GM23338 (cell line): ENCODE measurements around the gene TNFAIP3. TPM values are rescaled to one million over a fixed set of nuclear protein-coding genes. Genes with fewer than 3 reads are reported as not detected.

Experiments used
- ATAC-seq: fragments of 200-7000 bp; cut with Tn5 transposase; 3 replicates; pipeline ENCODE4 v1.9.1; 2020
- DNase-seq: peaks from one replicate; pipeline ENCODE4 v3.0.0-alpha.2; 2015; ENCODE audit warnings: low spot score
- H2AFZ ChIP-seq: fragments of 200-600 bp; sonication (generic); 2 replicates; pipeline ENCODE4 v1.8.0; 2016; ENCODE audit warnings: antibody characterized with exemption, mild to moderate bottlenecking, moderate library complexity
- H3F3A ChIP-seq: fragments of 200-600 bp; sonication (generic); replicated peaks from 2 replicates; pipeline ENCODE4 v1.8.0; 2017; ENCODE audit warnings: antibody characterized with exemption, mixed run types, low read depth
- H3K27ac ChIP-seq: fragments of 200-600 bp; sonication (generic); 2 replicates; pipeline ENCODE4 v1.6.1; 2016; ENCODE audit warnings: low read depth
- H3K27me3 ChIP-seq: fragments of 200-600 bp; sonication (generic); 2 replicates; pipeline ENCODE4 v1.8.0; 2016; ENCODE audit warnings: mild to moderate bottlenecking, mixed run types, moderate library complexity; ENCODE audit not compliant: insufficient read depth
- H3K36me3 ChIP-seq: fragments of 200-600 bp; sonication (generic); 2 replicates; pipeline ENCODE4 v1.8.0; 2016; ENCODE audit warnings: mild to moderate bottlenecking; ENCODE audit not compliant: insufficient read depth
- H3K4me1 ChIP-seq: fragments of 200-600 bp; sonication (generic); 2 replicates; pipeline ENCODE4 v1.8.0; 2016; ENCODE audit warnings: mild to moderate bottlenecking, moderate library complexity; ENCODE audit not compliant: insufficient read depth
- H3K4me2 ChIP-seq: fragments of 200-600 bp; sonication (generic); 2 replicates; pipeline ENCODE4 v1.7.1; 2017; ENCODE audit warnings: mixed run types
- H3K4me3 ChIP-seq: fragments of 200-600 bp; sonication (generic); 2 replicates; pipeline ENCODE4 v1.6.1; 2016; ENCODE audit warnings: mixed run types
- H3K79me2 ChIP-seq: fragments of 200-600 bp; sonication (generic); replicated peaks from 2 replicates; pipeline ENCODE4 v1.8.0; 2017; ENCODE audit warnings: mild to moderate bottlenecking; ENCODE audit not compliant: insufficient read depth
- H3K9me2 ChIP-seq: fragments of 200-600 bp; sonication (generic); 2 replicates; pipeline ENCODE4 v1.8.0; 2017; ENCODE audit not compliant: insufficient read depth
- H4K20me1 ChIP-seq: fragments of 200-600 bp; sonication (generic); replicated peaks from 2 replicates; pipeline ENCODE4 v1.8.0; 2017; ENCODE audit warnings: mild to moderate bottlenecking; ENCODE audit not compliant: insufficient read depth
- H3K27ac Mint-ChIP-seq: 2 replicates; pipeline ENCODE4 v1.8.0; 2020; ENCODE audit warnings: inconsistent platforms, mild to moderate bottlenecking, moderate library complexity, mixed read lengths
- H3K27me3 Mint-ChIP-seq: 3 replicates; pipeline ENCODE4 v1.8.0; 2022; ENCODE audit warnings: low read depth, mild to moderate bottlenecking, moderate library complexity, mixed read lengths, inconsistent platforms; ENCODE audit not compliant: insufficient read depth, poor library complexity
- H3K36me3 Mint-ChIP-seq: 3 replicates; pipeline ENCODE4 v1.8.0; 2021; ENCODE audit warnings: low read depth, mild to moderate bottlenecking, inconsistent platforms, moderate library complexity, mixed read lengths
- H3K4me1 Mint-ChIP-seq: 3 replicates; pipeline ENCODE4 v1.8.0; 2020; ENCODE audit warnings: mild to moderate bottlenecking, inconsistent platforms, mixed read lengths
- H3K4me3 Mint-ChIP-seq: 3 replicates; pipeline ENCODE4 v1.8.0; 2021; ENCODE audit warnings: moderate library complexity, mild to moderate bottlenecking, inconsistent platforms, mixed read lengths
- H3K9me3 Mint-ChIP-seq: 3 replicates; pipeline ENCODE4 v1.8.0; 2020; ENCODE audit warnings: moderate library complexity, mild to moderate bottlenecking, inconsistent platforms, mixed read lengths
- CREB1 ChIP-seq: fragments of 250-450 bp; sonication (Bioruptor Pico); IDR thresholded peaks from 2 replicates; pipeline ENCODE4 v1.5.0; 2020; ENCODE audit warnings: low read depth, mild to moderate bottlenecking, moderate library complexity
- ETS1 ChIP-seq: IDR thresholded peaks from 2 replicates; pipeline ENCODE4 v1.6.1; 2016; ENCODE audit warnings: antibody characterized with exemption
- EZH2 ChIP-seq: fragments of 200-600 bp; sonication (generic); IDR thresholded peaks from one replicate; pipeline ENCODE4 v1.8.0; 2017; ENCODE audit warnings: antibody characterized with exemption, mild to moderate bottlenecking, low read depth; ENCODE audit not compliant: unreplicated experiment
- EZH2phosphoT487 ChIP-seq: fragments of 200-600 bp; sonication (generic); IDR thresholded peaks from one replicate; pipeline ENCODE4 v1.8.1; 2018; ENCODE audit warnings: antibody characterized with exemption; ENCODE audit not compliant: unreplicated experiment
- JUNB ChIP-seq: IDR thresholded peaks from one replicate; pipeline ENCODE4 v1.6.1; 2016; ENCODE audit warnings: antibody characterized with exemption; ENCODE audit not compliant: unreplicated experiment
- NANOG ChIP-seq: IDR thresholded peaks from 2 replicates; pipeline ENCODE4 v1.6.1; 2016; ENCODE audit warnings: antibody characterized with exemption, borderline replicate concordance
- POLR2AphosphoS5 ChIP-seq: IDR thresholded peaks from 2 replicates; pipeline ENCODE4 v1.6.1; 2016; ENCODE audit warnings: antibody characterized with exemption, low read depth
- STAT1 ChIP-seq: IDR thresholded peaks from one replicate; pipeline ENCODE4 v1.6.1; 2016; ENCODE audit warnings: antibody characterized with exemption; ENCODE audit not compliant: unreplicated experiment
- ZNF331 ChIP-seq: fragments of 250-450 bp; sonication (Bioruptor Pico); IDR thresholded peaks from 2 replicates; pipeline ENCODE4 v1.5.0; 2020; ENCODE audit warnings: low read depth, mild to moderate bottlenecking, moderate library complexity
- polyA plus RNA-seq: library from polyadenylated mRNA; unstranded; fragments of >200 nt; fragmentation: Nextera tagmentation; extraction: Ambion mirVana; gene quantifications from 2 replicates; pipeline ENCODE4 v1.2.1, GENCODE V29; 2016
- total RNA-seq: library from RNA; depleted of rRNA; stranded (reverse); fragments of >200 nt; shearing (Covaris generic); gene quantifications from 2 replicates; pipeline ENCODE4 v1.2.3, GENCODE V29; 2014
- TF ChIP-seq, protein P1 (sequence below): fragments of 250-450 bp; sonication (Bioruptor Pico); IDR thresholded peaks from 2 replicates; pipeline ENCODE4 v1.5.0; 2020; ENCODE audit warnings: mild to moderate bottlenecking, moderate library complexity
- TF ChIP-seq, protein P2 (sequence below): IDR thresholded peaks from one replicate; pipeline ENCODE4 v1.6.1; 2018; ENCODE audit warnings: antibody characterized with exemption; ENCODE audit not compliant: unreplicated experiment
- TF ChIP-seq, protein P3 (sequence below), 2 experiments: fragments of 200-600 bp in 1 of 2; sonication (generic) in 1 of 2; conservative IDR thresholded peaks; 2 replicates each; pipeline versions ENCODE4 v1.5.1 to v1.6.1; 2016 to 2017; ENCODE audit warnings: antibody characterized with exemption in 2 of 2, low read depth in 2 of 2, mild to moderate bottlenecking in 2 of 2, moderate library complexity in 1 of 2

TNFAIP3 gene
- total and polyA plus RNA-seq, 2 experiments from 2014 or later, result 2.1 to 2.3 TPM

GRCh38 chr6:137832110-137832509 is 34.9 kb upstream of the TNFAIP3 start:
- ATAC-seq (no peak), DNase-seq (no peak)
- Mint-ChIP-seq H3K4me3 (no peak overlapping the region), H3K27ac (no peak overlapping the region), H3K27me3 (no peaks in the 10 kb centered on the region), H3K36me3 (no peaks in the 10 kb centered on the region), H3K4me1 (no peaks in the 10 kb centered on the region; the same call in 2 of the 3 replicates), H3K9me3 (no peaks in the 10 kb centered on the region; the same call in 1 of the 3 replicates)
- no peak overlapping the region for H3K27ac ChIP-seq
- no peak overlapping the region for H3K4me3 ChIP-seq
- TF ChIP-seq ETS1 (no peak), EZH2phosphoT487 (no peak), STAT1 (no peak), CREB1 (CRISPR knock-in tag) (no peak), NANOG (no peak), POLR2AphosphoS5 (no peak), JUNB (no peak), ZNF331 (CRISPR knock-in tag) (no peak), EZH2 (no peak)
- TF ChIP-seq, protein P1, sequence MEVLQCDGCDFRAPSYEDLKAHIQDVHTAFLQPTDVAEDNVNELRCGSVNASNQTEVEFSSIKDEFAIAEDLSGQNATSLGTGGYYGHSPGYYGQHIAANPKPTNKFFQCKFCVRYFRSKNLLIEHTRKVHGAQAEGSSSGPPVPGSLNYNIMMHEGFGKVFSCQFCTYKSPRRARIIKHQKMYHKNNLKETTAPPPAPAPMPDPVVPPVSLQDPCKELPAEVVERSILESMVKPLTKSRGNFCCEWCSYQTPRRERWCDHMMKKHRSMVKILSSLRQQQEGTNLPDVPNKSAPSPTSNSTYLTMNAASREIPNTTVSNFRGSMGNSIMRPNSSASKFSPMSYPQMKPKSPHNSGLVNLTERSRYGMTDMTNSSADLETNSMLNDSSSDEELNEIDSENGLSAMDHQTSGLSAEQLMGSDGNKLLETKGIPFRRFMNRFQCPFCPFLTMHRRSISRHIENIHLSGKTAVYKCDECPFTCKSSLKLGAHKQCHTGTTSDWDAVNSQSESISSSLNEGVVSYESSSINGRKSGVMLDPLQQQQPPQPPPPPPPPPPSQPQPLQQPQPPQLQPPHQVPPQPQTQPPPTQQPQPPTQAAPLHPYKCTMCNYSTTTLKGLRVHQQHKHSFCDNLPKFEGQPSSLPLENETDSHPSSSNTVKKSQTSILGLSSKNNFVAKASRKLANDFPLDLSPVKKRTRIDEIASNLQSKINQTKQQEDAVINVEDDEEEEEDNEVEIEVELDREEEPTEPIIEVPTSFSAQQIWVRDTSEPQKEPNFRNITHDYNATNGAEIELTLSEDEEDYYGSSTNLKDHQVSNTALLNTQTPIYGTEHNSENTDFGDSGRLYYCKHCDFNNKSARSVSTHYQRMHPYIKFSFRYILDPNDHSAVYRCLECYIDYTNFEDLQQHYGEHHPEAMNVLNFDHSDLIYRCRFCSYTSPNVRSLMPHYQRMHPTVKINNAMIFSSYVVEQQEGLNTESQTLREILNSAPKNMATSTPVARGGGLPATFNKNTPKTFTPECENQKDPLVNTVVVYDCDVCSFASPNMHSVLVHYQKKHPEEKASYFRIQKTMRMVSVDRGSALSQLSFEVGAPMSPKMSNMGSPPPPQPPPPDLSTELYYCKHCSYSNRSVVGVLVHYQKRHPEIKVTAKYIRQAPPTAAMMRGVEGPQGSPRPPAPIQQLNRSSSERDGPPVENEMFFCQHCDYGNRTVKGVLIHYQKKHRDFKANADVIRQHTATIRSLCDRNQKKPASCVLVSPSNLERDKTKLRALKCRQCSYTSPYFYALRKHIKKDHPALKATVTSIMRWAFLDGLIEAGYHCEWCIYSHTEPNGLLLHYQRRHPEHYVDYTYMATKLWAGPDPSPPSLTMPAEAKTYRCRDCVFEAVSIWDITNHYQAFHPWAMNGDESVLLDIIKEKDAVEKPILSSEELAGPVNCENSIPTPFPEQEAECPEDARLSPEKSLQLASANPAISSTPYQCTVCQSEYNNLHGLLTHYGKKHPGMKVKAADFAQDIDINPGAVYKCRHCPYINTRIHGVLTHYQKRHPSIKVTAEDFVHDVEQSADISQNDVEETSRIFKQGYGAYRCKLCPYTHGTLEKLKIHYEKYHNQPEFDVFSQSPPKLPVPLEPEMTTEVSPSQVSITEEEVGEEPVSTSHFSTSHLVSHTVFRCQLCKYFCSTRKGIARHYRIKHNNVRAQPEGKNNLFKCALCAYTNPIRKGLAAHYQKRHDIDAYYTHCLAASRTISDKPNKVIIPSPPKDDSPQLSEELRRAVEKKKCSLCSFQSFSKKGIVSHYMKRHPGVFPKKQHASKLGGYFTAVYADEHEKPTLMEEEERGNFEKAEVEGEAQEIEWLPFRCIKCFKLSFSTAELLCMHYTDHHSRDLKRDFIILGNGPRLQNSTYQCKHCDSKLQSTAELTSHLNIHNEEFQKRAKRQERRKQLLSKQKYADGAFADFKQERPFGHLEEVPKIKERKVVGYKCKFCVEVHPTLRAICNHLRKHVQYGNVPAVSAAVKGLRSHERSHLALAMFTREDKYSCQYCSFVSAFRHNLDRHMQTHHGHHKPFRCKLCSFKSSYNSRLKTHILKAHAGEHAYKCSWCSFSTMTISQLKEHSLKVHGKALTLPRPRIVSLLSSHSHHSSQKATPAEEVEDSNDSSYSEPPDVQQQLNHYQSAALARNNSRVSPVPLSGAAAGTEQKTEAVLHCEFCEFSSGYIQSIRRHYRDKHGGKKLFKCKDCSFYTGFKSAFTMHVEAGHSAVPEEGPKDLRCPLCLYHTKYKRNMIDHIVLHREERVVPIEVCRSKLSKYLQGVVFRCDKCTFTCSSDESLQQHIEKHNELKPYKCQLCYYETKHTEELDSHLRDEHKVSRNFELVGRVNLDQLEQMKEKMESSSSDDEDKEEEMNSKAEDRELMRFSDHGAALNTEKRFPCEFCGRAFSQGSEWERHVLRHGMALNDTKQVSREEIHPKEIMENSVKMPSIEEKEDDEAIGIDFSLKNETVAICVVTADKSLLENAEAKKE, result no peak
- TF ChIP-seq, protein P2, sequence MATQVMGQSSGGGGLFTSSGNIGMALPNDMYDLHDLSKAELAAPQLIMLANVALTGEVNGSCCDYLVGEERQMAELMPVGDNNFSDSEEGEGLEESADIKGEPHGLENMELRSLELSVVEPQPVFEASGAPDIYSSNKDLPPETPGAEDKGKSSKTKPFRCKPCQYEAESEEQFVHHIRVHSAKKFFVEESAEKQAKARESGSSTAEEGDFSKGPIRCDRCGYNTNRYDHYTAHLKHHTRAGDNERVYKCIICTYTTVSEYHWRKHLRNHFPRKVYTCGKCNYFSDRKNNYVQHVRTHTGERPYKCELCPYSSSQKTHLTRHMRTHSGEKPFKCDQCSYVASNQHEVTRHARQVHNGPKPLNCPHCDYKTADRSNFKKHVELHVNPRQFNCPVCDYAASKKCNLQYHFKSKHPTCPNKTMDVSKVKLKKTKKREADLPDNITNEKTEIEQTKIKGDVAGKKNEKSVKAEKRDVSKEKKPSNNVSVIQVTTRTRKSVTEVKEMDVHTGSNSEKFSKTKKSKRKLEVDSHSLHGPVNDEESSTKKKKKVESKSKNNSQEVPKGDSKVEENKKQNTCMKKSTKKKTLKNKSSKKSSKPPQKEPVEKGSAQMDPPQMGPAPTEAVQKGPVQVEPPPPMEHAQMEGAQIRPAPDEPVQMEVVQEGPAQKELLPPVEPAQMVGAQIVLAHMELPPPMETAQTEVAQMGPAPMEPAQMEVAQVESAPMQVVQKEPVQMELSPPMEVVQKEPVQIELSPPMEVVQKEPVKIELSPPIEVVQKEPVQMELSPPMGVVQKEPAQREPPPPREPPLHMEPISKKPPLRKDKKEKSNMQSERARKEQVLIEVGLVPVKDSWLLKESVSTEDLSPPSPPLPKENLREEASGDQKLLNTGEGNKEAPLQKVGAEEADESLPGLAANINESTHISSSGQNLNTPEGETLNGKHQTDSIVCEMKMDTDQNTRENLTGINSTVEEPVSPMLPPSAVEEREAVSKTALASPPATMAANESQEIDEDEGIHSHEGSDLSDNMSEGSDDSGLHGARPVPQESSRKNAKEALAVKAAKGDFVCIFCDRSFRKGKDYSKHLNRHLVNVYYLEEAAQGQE, result no peak
- TF ChIP-seq, protein P3, sequence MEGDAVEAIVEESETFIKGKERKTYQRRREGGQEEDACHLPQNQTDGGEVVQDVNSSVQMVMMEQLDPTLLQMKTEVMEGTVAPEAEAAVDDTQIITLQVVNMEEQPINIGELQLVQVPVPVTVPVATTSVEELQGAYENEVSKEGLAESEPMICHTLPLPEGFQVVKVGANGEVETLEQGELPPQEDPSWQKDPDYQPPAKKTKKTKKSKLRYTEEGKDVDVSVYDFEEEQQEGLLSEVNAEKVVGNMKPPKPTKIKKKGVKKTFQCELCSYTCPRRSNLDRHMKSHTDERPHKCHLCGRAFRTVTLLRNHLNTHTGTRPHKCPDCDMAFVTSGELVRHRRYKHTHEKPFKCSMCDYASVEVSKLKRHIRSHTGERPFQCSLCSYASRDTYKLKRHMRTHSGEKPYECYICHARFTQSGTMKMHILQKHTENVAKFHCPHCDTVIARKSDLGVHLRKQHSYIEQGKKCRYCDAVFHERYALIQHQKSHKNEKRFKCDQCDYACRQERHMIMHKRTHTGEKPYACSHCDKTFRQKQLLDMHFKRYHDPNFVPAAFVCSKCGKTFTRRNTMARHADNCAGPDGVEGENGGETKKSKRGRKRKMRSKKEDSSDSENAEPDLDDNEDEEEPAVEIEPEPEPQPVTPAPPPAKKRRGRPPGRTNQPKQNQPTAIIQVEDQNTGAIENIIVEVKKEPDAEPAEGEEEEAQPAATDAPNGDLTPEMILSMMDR (conservative IDR thresholded peaks at IDR 0.05; ENCODE audit: low read depth in 2 of 2), result no peak
- H3K4me1 ChIP-seq, result no peaks in the 10 kb centered on the region
- H3F3A ChIP-seq, result no peaks in the 10 kb centered on the region
- no peak overlapping the region for H2AFZ ChIP-seq
- H3K27me3 ChIP-seq, result no peaks in the 10 kb centered on the region
- H3K36me3 ChIP-seq, result no peaks in the 10 kb centered on the region
- no peaks in the 10 kb centered on the region for H3K79me2 ChIP-seq
- no peaks in the 10 kb centered on the region for H4K20me1 ChIP-seq
- H3K9me2 ChIP-seq, result no peaks in the 10 kb centered on the region; the same call in 1 of the 2 replicates
- no peak overlapping the region for H3K4me2 ChIP-seq
